Measurements from ENCODE around the gene FERMT3. TPM values are rescaled to one million over a fixed set of nuclear protein-coding genes. Genes with fewer than 3 reads are reported as not detected.

Gene FERMT3
- total RNA-seq, 1 donor from 2014 or later, result 1.4 TPM

DNA sequence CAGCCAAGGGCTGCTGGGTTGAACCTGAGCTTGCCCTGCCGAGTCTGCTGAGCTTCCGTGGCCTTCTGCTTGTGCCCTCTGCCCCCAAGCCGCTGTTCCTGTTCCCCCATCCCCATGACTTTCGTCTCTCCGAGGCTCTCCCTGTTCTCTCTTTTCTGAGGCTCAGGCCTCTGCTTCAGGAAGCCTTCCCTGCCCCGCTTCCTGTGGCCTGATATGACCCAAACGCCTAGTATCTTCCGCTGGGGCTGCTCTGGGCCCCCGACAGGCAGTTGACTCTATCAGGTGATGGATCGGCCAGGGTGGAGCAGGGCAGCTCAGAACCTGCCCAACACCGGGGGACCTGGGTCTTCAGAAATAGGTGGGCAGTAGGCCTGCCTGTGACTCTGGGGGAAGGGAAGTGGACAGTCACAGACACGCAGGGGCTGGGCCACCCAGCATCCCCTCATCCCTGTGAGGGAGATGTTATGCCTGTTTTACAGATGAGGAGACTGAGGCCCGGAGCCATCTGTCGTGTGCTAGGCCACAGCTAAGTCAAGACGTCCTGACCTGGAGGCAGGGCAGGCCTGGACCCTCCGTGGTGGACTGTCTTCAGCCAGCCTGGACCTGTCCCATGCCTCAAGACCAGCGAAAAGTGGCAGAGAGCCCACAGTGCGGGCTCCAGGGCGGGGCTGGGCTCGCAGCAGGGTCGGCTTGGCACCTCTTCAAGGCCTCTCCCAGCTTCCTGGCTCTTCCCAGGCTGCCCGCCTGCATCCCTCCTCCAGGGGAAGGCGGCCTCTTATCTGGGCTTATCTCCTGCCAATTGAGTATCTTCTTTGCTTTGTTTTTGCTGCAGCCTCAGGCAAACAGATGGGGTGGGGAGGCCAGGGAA, 61.7 kb downstream of the FERMT3 start:
- peaks cover 23% of the 10 kb centered on the region for H3K4me1 Mint-ChIP-seq (ENCODE audit: unreplicated experiment)
- no peak for TF ChIP-seq CTCF (IDR thresholded peaks at IDR 0.05)
- no peaks in the 10 kb centered on the region for H3K9me3 Mint-ChIP-seq (ENCODE audit: unreplicated experiment)
- H3K27me3 Mint-ChIP-seq (ENCODE audit: unreplicated experiment), result no peaks in the 10 kb centered on the region
- peaks cover under 1% of the 10 kb centered on the region for H3K36me3 Mint-ChIP-seq (ENCODE audit: unreplicated experiment)
- peak overlapping the region; percentile 99 for H3K27ac Mint-ChIP-seq (ENCODE audit: unreplicated experiment)
- DNase-seq (ENCODE audit: extremely low spot score, unreplicated experiment), result no peak
- H3K4me3 Mint-ChIP-seq (ENCODE audit: unreplicated experiment), result peak overlapping the region; percentile 96

GRCh38 chr11:64268893-64269539, 62.5 kb downstream of the FERMT3 start:
- H3K27ac Mint-ChIP-seq (ENCODE audit: unreplicated experiment), result peak overlapping the region; percentile 99
- H3K27me3 Mint-ChIP-seq (ENCODE audit: unreplicated experiment), result no peaks in the 10 kb centered on the region
- H3K36me3 Mint-ChIP-seq (ENCODE audit: unreplicated experiment), result no peaks in the 10 kb centered on the region
- no peaks in the 10 kb centered on the region for H3K9me3 Mint-ChIP-seq (ENCODE audit: unreplicated experiment)
- peak overlapping the region; percentile 96 for H3K4me3 Mint-ChIP-seq (ENCODE audit: unreplicated experiment)
- TF ChIP-seq CTCF (IDR thresholded peaks at IDR 0.05), result no peak
- peaks cover 22% of the 10 kb centered on the region for H3K4me1 Mint-ChIP-seq (ENCODE audit: unreplicated experiment)
- DNase-seq (ENCODE audit: extremely low spot score, unreplicated experiment), result no peak

GRCh38 chr11:64269540-64270220, 63.2 kb downstream of the FERMT3 start:
- TF ChIP-seq CTCF (IDR thresholded peaks at IDR 0.05), result peak; percentile 36
- Mint-ChIP-seq H3K27ac (ENCODE audit: unreplicated experiment) (peak overlapping the region; percentile 99), H3K4me3 (ENCODE audit: unreplicated experiment) (peak overlapping the region; percentile 96), H3K27me3 (ENCODE audit: unreplicated experiment) (no peaks in the 10 kb centered on the region), H3K9me3 (ENCODE audit: unreplicated experiment) (no peaks in the 10 kb centered on the region), H3K36me3 (ENCODE audit: unreplicated experiment) (no peaks in the 10 kb centered on the region), H3K4me1 (ENCODE audit: unreplicated experiment) (peaks cover 22% of the 10 kb centered on the region)
- DNase-seq (ENCODE audit: extremely low spot score, unreplicated experiment), result peak; percentile 99

Other genes with a start within 250 kb of the FERMT3 start
- gene COX8A, start 232.1 kb upstream of the FERMT3 start, total RNA-seq, result 253 and 265 TPM in 2 replicates
- 66.2 and 71.4 TPM in 2 replicates for gene OTUB1, start 220.3 kb upstream of the FERMT3 start, total RNA-seq
- gene FLRT1, start 170.8 kb upstream of the FERMT3 start, total RNA-seq, result 0.54 and 0.65 TPM in 2 replicates
- 22.3 and 29.6 TPM in 2 replicates for gene MACROD1, start 40.6 kb upstream of the FERMT3 start, total RNA-seq
- 109 and 115 TPM in 2 replicates for gene STIP1, start 20.6 kb upstream of the FERMT3 start, total RNA-seq
- gene TRPT1, start 19.5 kb downstream of the FERMT3 start, total RNA-seq, result 39.2 and 39.7 TPM in 2 replicates
- gene NUDT22, start 19.6 kb downstream of the FERMT3 start, total RNA-seq, result 43.7 and 46.8 TPM in 2 replicates
- gene DNAJC4, start 23.8 kb downstream of the FERMT3 start, total RNA-seq, result 46.5 and 49.9 TPM in 2 replicates
- 205 and 217 TPM in 2 replicates for gene VEGFB, start 27.9 kb downstream of the FERMT3 start, total RNA-seq
- 52.9 and 54.7 TPM in 2 replicates for gene FKBP2, start 34.4 kb downstream of the FERMT3 start, total RNA-seq
- gene PPP1R14B, start 40.2 kb downstream of the FERMT3 start, total RNA-seq, result 270 and 286 TPM in 2 replicates
- 30.2 and 32.0 TPM in 2 replicates for gene PLCB3, start 44.8 kb downstream of the FERMT3 start, total RNA-seq
- gene BAD, start 77.9 kb downstream of the FERMT3 start, total RNA-seq, result 68.3 and 73.6 TPM in 2 replicates
- gene GPR137, start 79.1 kb downstream of the FERMT3 start, total RNA-seq, result 68.0 and 71.4 TPM in 2 replicates
- 0.39 and 0.43 TPM in 2 replicates for gene KCNK4, start 84.6 kb downstream of the FERMT3 start, total RNA-seq
- not detected in 2 replicates for gene CATSPERZ, start 93.6 kb downstream of the FERMT3 start, total RNA-seq
- gene ESRRA, start 98.8 kb downstream of the FERMT3 start, total RNA-seq, result 32.7 and 37.4 TPM in 2 replicates
- gene TRMT112, start 110.8 kb downstream of the FERMT3 start, total RNA-seq, result 159 and 174 TPM in 2 replicates
- gene PRDX5, start 111.4 kb downstream of the FERMT3 start, total RNA-seq, result 215 and 217 TPM in 2 replicates
- 0.30 TPM in 1 of 2 replicates, not detected in the other for gene CCDC88B, start 133.5 kb downstream of the FERMT3 start, total RNA-seq
- 33.7 and 35.9 TPM in 2 replicates for gene RPS6KA4, start 152.4 kb downstream of the FERMT3 start, total RNA-seq

All from osteocyte (in vitro differentiated cells).